HepG2 (cell line): Measurements from ENCODE around the gene CCT6A. TPM values are rescaled to one million over a fixed set of nuclear protein-coding genes. Genes with fewer than 3 reads are reported as not detected.

Experiments used
- CBX1 ChIP-seq: IDR thresholded peaks from one replicate; pipeline ENCODE4 v1.6.1; 2016; ENCODE audit warnings: antibody characterized with exemption, low read depth
- ETS1 ChIP-seq: sonication (generic); formaldehyde crosslinking; IDR thresholded peaks from 2 replicates; pipeline ENCODE4 v1.4.0; 2020; ENCODE audit warnings: missing genetic modification reagents
- MAFF ChIP-seq: IDR thresholded peaks from 2 replicates; pipeline ENCODE4 v1.6.1; 2011; ENCODE audit warnings: low read depth, low read length, improper control_type of control experiment
- MTF1 ChIP-seq: sonication (generic); formaldehyde crosslinking; IDR thresholded peaks from 2 replicates; pipeline ENCODE4 v1.5.0; 2020; ENCODE audit warnings: missing genetic modification reagents
- POLR2A ChIP-seq, 2 experiments: IDR thresholded peaks; 2 replicates each; pipeline ENCODE4 v1.6.1; 2011; ENCODE audit warnings: low read depth in 2 of 2, low read length in 2 of 2, mild to moderate bottlenecking in 1 of 2, moderate library complexity in 1 of 2; ENCODE audit not compliant: insufficient read depth in 1 of 2
- SAP130 ChIP-seq: IDR thresholded peaks from 2 replicates; pipeline ENCODE4 v1.6.1; 2016; ENCODE audit warnings: low read depth
- SOX5 ChIP-seq: IDR thresholded peaks from 2 replicates; pipeline ENCODE4 v1.6.1; 2016; ENCODE audit warnings: borderline replicate concordance
- SRY ChIP-seq: sonication (generic); formaldehyde crosslinking; IDR thresholded peaks from 2 replicates; pipeline ENCODE4 v1.8.0; 2022; ENCODE audit warnings: mild to moderate bottlenecking, missing genetic modification reagents
- ZBTB7B ChIP-seq: sonication (generic); formaldehyde crosslinking; IDR thresholded peaks from 2 replicates; pipeline ENCODE4 v1.4.0; 2020; ENCODE audit warnings: missing genetic modification reagents
- ZC3H4 ChIP-seq: sonication (generic); formaldehyde crosslinking; IDR thresholded peaks from 2 replicates; pipeline ENCODE4 v1.4.0; 2020; ENCODE audit warnings: missing genetic modification reagents, borderline replicate concordance
- ZNF17 ChIP-seq: sonication (generic); formaldehyde crosslinking; IDR thresholded peaks from 2 replicates; pipeline ENCODE4 v1.5.0; 2020; ENCODE audit warnings: mild to moderate bottlenecking, missing genetic modification reagents
- ZNF3 ChIP-seq: IDR thresholded peaks from 2 replicates; pipeline ENCODE4 v1.7.0; 2017; ENCODE audit warnings: inconsistent platforms
- ZNF543 ChIP-seq: sonication (generic); formaldehyde crosslinking; IDR thresholded peaks from 2 replicates; pipeline ENCODE4 v1.4.0; 2020; ENCODE audit warnings: mild to moderate bottlenecking, missing genetic modification reagents
- ZNF766 ChIP-seq: sonication (generic); formaldehyde crosslinking; IDR thresholded peaks from 2 replicates; pipeline ENCODE4 v1.5.0; 2020; ENCODE audit warnings: missing genetic modification reagents, borderline replicate concordance
- ZNF773 ChIP-seq: sonication (generic); formaldehyde crosslinking; IDR thresholded peaks from 2 replicates; pipeline ENCODE4 v1.4.0; 2020; ENCODE audit warnings: missing genetic modification reagents, borderline replicate concordance
- polyA plus RNA-seq, 8 experiments: library from polyadenylated mRNA; depleted of rRNA in 3 of 8; stranded (reverse) in 7 of 8; unstranded in 1 of 8; fragments of >200 nt; fragmentation: Illumina TruSeq in 4 of 8; extraction: Trizol in 4 of 8; gene quantifications; 2 replicates each; pipeline versions ENCODE4 v1.2.1 to v1.2.3, GENCODE V29; 2011 to 2016; ENCODE audit warnings: low read depth in 4 of 8, missing spikeins in 1 of 8, mixed read lengths in 1 of 8; ENCODE audit not compliant: insufficient read depth in 1 of 8
- total RNA-seq, 5 experiments: library from RNA; depleted of rRNA; stranded (reverse); fragments of >200 nt; fragmentation: Illumina TruSeq; extraction: Trizol; gene quantifications; 2 replicates each; pipeline ENCODE4 v1.2.3, GENCODE V29; 2016; ENCODE audit warnings: low read depth in 1 of 5
- TF ChIP-seq, protein P1 (sequence below): sonication (generic); formaldehyde crosslinking; IDR thresholded peaks from 2 replicates; pipeline ENCODE4 v1.5.0; 2020; ENCODE audit warnings: missing genetic modification reagents
- TF ChIP-seq, protein P2 (sequence below): sonication (generic); formaldehyde crosslinking; IDR thresholded peaks from 2 replicates; pipeline ENCODE4 v1.5.0; 2020; ENCODE audit warnings: mild to moderate bottlenecking, low read depth, missing genetic modification reagents, borderline replicate concordance
- TF ChIP-seq, protein P3 (sequence below): IDR thresholded peaks from 2 replicates; pipeline ENCODE4 v1.6.1; 2012; ENCODE audit warnings: low read depth, low read length, improper control_type of control experiment
- TF ChIP-seq, protein P4 (sequence below): IDR thresholded peaks from 2 replicates; pipeline ENCODE4 v1.6.1; 2016; ENCODE audit warnings: low read depth, missing genetic modification reagents, missing compliant biosample characterization

The CCT6A gene
- total and polyA plus RNA-seq, 2 of the 13 experiments (the other 11 are each of a cell fraction or from before 2014, with no cell fraction given): 219 to 292 TPM

GRCh38 chr7:56007167-56007652 is 44.4 kb upstream of the CCT6A start (continued):
- peak; percentile 53; the same call in 1 of the 2 replicates for TF ChIP-seq ZNF766 (CRISPR knock-in tag)
- TF ChIP-seq SRY (CRISPR knock-in tag): no peak
- TF ChIP-seq, protein P1, sequence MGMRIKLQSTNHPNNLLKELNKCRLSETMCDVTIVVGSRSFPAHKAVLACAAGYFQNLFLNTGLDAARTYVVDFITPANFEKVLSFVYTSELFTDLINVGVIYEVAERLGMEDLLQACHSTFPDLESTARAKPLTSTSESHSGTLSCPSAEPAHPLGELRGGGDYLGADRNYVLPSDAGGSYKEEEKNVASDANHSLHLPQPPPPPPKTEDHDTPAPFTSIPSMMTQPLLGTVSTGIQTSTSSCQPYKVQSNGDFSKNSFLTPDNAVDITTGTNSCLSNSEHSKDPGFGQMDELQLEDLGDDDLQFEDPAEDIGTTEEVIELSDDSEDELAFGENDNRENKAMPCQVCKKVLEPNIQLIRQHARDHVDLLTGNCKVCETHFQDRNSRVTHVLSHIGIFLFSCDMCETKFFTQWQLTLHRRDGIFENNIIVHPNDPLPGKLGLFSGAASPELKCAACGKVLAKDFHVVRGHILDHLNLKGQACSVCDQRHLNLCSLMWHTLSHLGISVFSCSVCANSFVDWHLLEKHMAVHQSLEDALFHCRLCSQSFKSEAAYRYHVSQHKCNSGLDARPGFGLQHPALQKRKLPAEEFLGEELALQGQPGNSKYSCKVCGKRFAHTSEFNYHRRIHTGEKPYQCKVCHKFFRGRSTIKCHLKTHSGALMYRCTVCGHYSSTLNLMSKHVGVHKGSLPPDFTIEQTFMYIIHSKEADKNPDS (CRISPR knock-in tag): no peak
- peak; percentile 89 for TF ChIP-seq MAFF
- peak; percentile 90 for TF ChIP-seq SOX5
- no peak for TF ChIP-seq CBX1
- TF ChIP-seq ZBTB7B (CRISPR knock-in tag): peak; percentile 89
- no peak for TF ChIP-seq POLR2A (IDR thresholded peaks at IDR 0.05; ENCODE audit: insufficient read depth in 1 of 2, low read depth in 2 of 2, low read length in 2 of 2)
- no peak for TF ChIP-seq ZNF773 (CRISPR knock-in tag)
- TF ChIP-seq, protein P2, sequence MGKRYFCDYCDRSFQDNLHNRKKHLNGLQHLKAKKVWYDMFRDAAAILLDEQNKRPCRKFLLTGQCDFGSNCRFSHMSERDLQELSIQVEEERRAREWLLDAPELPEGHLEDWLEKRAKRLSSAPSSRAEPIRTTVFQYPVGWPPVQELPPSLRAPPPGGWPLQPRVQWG: no peak
- TF ChIP-seq, protein P3, sequence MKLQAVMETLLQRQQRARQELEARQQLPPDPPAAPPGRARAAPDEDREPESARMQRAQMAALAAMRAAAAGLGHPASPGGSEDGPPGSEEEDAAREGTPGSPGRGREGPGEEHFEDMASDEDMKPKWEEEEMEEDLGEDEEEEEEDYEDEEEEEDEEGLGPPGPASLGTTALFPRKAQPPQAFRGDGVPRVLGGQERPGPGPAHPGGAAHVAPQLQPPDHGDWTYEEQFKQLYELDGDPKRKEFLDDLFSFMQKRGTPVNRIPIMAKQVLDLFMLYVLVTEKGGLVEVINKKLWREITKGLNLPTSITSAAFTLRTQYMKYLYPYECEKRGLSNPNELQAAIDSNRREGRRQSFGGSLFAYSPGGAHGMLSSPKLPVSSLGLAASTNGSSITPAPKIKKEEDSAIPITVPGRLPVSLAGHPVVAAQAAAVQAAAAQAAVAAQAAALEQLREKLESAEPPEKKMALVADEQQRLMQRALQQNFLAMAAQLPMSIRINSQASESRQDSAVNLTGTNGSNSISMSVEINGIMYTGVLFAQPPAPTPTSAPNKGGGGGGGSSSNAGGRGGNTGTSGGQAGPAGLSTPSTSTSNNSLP: peak; percentile 84; the same call in 1 of the 2 replicates
- TF ChIP-seq ZNF3 (CRISPR knock-in tag): no peak
- peak; percentile 88 for TF ChIP-seq SAP130 (CRISPR knock-in tag)
- TF ChIP-seq ZNF17 (CRISPR knock-in tag): no peak
- TF ChIP-seq, protein P4, sequence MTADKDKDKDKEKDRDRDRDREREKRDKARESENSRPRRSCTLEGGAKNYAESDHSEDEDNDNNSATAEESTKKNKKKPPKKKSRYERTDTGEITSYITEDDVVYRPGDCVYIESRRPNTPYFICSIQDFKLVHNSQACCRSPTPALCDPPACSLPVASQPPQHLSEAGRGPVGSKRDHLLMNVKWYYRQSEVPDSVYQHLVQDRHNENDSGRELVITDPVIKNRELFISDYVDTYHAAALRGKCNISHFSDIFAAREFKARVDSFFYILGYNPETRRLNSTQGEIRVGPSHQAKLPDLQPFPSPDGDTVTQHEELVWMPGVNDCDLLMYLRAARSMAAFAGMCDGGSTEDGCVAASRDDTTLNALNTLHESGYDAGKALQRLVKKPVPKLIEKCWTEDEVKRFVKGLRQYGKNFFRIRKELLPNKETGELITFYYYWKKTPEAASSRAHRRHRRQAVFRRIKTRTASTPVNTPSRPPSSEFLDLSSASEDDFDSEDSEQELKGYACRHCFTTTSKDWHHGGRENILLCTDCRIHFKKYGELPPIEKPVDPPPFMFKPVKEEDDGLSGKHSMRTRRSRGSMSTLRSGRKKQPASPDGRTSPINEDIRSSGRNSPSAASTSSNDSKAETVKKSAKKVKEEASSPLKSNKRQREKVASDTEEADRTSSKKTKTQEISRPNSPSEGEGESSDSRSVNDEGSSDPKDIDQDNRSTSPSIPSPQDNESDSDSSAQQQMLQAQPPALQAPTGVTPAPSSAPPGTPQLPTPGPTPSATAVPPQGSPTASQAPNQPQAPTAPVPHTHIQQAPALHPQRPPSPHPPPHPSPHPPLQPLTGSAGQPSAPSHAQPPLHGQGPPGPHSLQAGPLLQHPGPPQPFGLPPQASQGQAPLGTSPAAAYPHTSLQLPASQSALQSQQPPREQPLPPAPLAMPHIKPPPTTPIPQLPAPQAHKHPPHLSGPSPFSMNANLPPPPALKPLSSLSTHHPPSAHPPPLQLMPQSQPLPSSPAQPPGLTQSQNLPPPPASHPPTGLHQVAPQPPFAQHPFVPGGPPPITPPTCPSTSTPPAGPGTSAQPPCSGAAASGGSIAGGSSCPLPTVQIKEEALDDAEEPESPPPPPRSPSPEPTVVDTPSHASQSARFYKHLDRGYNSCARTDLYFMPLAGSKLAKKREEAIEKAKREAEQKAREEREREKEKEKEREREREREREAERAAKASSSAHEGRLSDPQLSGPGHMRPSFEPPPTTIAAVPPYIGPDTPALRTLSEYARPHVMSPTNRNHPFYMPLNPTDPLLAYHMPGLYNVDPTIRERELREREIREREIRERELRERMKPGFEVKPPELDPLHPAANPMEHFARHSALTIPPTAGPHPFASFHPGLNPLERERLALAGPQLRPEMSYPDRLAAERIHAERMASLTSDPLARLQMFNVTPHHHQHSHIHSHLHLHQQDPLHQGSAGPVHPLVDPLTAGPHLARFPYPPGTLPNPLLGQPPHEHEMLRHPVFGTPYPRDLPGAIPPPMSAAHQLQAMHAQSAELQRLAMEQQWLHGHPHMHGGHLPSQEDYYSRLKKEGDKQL (CRISPR knock-in tag): peak; percentile 77; the same call in 1 of the 2 replicates
- TF ChIP-seq ETS1 (CRISPR knock-in tag): no peak
- TF ChIP-seq ZC3H4 (CRISPR knock-in tag): no peak
- no peak for TF ChIP-seq ZNF543 (CRISPR knock-in tag)
- no peak for TF ChIP-seq MTF1
